Cardiac fibroblast (primary cell): ENCODE data around the gene C11orf91.
"Not testable (repeated sequence)": the region's sequence is repeated elsewhere in the genome, so short reads cannot be mapped to it uniquely, and the experiment has no call there.

Experiments
- DNase-seq, 2 donors: peaks; one replicate each; pipeline versions ENCODE4 v3.0.0 to v3.0.0-alpha.2; 2010; ENCODE audit warnings: low read depth in 2 of 2
- H3K4me3 ChIP-seq, 2 donors: replicated peaks in 1 of 2; 1 replicate in 1 of 2; 2 replicates in 1 of 2; pipeline ENCODE4 v1.5.1; 2011; ENCODE audit warnings: low read depth in 2 of 2, low read length in 2 of 2, mild to moderate bottlenecking in 2 of 2, moderate library complexity in 1 of 2
- CTCF ChIP-seq: IDR thresholded peaks from one replicate; pipeline ENCODE4 v1.5.1; 2011; ENCODE audit warnings: low read depth, mild to moderate bottlenecking, low read length, inconsistent platforms

Gene C11orf91

GRCh38 chr11:33730716-33731115, 30.1 kb upstream of the C11orf91 start:
- DNase-seq: peak in 1 of 2 donors; percentile 19
- H3K4me3 ChIP-seq: peak overlapping the region in 1 of 2 donors; percentile 2
- TF ChIP-seq CTCF: no peak

GRCh38 chr11:33729072-33729664, 28.5 kb upstream of the C11orf91 start:
- not testable (repeated sequence) for DNase-seq

GRCh38 chr11:33727539-33727938, 26.9 kb upstream of the C11orf91 start:
- H3K4me3 ChIP-seq, DNase-seq: not testable (repeated sequence)

More at GRCh38 chr11:33729072-33729664, 28.5 kb upstream of the C11orf91 start:
- not testable (repeated sequence) for H3K4me3 ChIP-seq

GRCh38 chr11:33725496-33725895, 24.9 kb upstream of the C11orf91 start:
- H3K4me3 ChIP-seq: no peak overlapping the region
- peak in 1 of 2 donors; percentile 28 for DNase-seq
- no peak for TF ChIP-seq CTCF

- no peak overlapping the region for H3K4me3 ChIP-seq
- peak; percentile 71 to 95 for DNase-seq
- TF ChIP-seq CTCF: no peak
Measured at GRCh38 chr11:33724644-33725035, 24.0 kb upstream of the C11orf91 start.

GRCh38 chr11:33723238-33723881, 22.7 kb upstream of the C11orf91 start:
- DNase-seq: peak; percentile 96 to 98
- no peak overlapping the region for H3K4me3 ChIP-seq
- no peak for TF ChIP-seq CTCF

GRCh38 chr11:33722590-33723234, 22.1 kb upstream of the C11orf91 start:
- H3K4me3 ChIP-seq: no peak overlapping the region
- peak in 1 of 2 donors; percentile 90 for DNase-seq
- TF ChIP-seq CTCF: no peak
